ENCODE measurements around the gene EXOC6.

EXOC6 gene

GRCh38 chr10:93027508-93027907 lies 179.2 kb downstream of the EXOC6 start:
- no peak for DNase-seq

- DNase-seq = peak; percentile 37
Measured at GRCh38 chr10:93028883-93029282, 180.6 kb downstream of the EXOC6 start.

GRCh38 chr10:93030409-93030808 lies 182.1 kb downstream of the EXOC6 start:
- DNase-seq = peak; percentile 82

- no peak for DNase-seq
Measured at GRCh38 chr10:93032105-93032808, 183.9 kb downstream of the EXOC6 start.

- no peak for DNase-seq
Measured at GRCh38 chr10:93032809-93033137, 184.5 kb downstream of the EXOC6 start.

- DNase-seq = peak; percentile 20
Measured at GRCh38 chr10:93034426-93034825, 186.1 kb downstream of the EXOC6 start.

- DNase-seq = no peak
Measured at GRCh38 chr10:93039110-93039509, 190.8 kb downstream of the EXOC6 start.

GRCh38 chr10:93039721-93040120 lies 191.4 kb downstream of the EXOC6 start:
- peak; percentile 51 for DNase-seq

GRCh38 chr10:93054486-93054885 lies 206.2 kb downstream of the EXOC6 start:
- no peak for DNase-seq

GRCh38 chr10:93058139-93058538 lies 209.8 kb downstream of the EXOC6 start:
- no peak for DNase-seq

GRCh38 chr10:93059975-93060886 lies 211.9 kb downstream of the EXOC6 start, which contains the start of gene CYP26C1:
Gene CYP26C1 (plus strand): TSS chr10:93060798. CDS start chr10:93061264, 466 bp downstream.
- DNase-seq = no peak

- no peak for DNase-seq
Measured at GRCh38 chr10:93060887-93061593, 212.7 kb downstream of the EXOC6 start.

- no peak for DNase-seq
Measured at GRCh38 chr10:93061594-93062513, 213.5 kb downstream of the EXOC6 start.

- DNase-seq = no peak
Measured at GRCh38 chr10:93062514-93063143, 214.3 kb downstream of the EXOC6 start.

GRCh38 chr10:93063144-93063976 lies 215.0 kb downstream of the EXOC6 start:
- DNase-seq = no peak

GRCh38 chr10:93063977-93064660 lies 215.8 kb downstream of the EXOC6 start:
- no peak for DNase-seq

GRCh38 chr10:93064874-93065660 lies 216.7 kb downstream of the EXOC6 start:
- no peak for DNase-seq

GRCh38 chr10:93065675-93066543 lies 217.6 kb downstream of the EXOC6 start:
- DNase-seq = no peak

All from fibroblast of skin of abdomen (primary cell).